Loucy (cell line): ENCODE measurements around the gene NSA2.
"Not testable (repeated sequence)": the region's sequence is repeated elsewhere in the genome, so short reads cannot be mapped to it uniquely, and the experiment has no call there.

Source experiments
- CTCF ChIP-seq: fragments of 200-600 bp; sonication (generic); conservative IDR thresholded peaks from 2 replicates; pipeline ENCODE4 v1.5.1; 2014; ENCODE audit warnings: mild to moderate bottlenecking, antibody characterized with exemption, low read length
- EZH2phosphoT487 ChIP-seq: fragments of 200-600 bp; IDR thresholded peaks from 2 replicates; pipeline ENCODE4 v1.6.1; 2018; ENCODE audit warnings: antibody characterized with exemption, mild to moderate bottlenecking, moderate library complexity, borderline replicate concordance

- not testable (repeated sequence) for TF ChIP-seq CTCF, EZH2phosphoT487
These were observed 18.3 kb upstream of the NSA2 start for GRCh38 chr5:74748742-74749141.
